ENCODE results near the gene GSS.

DNA sequence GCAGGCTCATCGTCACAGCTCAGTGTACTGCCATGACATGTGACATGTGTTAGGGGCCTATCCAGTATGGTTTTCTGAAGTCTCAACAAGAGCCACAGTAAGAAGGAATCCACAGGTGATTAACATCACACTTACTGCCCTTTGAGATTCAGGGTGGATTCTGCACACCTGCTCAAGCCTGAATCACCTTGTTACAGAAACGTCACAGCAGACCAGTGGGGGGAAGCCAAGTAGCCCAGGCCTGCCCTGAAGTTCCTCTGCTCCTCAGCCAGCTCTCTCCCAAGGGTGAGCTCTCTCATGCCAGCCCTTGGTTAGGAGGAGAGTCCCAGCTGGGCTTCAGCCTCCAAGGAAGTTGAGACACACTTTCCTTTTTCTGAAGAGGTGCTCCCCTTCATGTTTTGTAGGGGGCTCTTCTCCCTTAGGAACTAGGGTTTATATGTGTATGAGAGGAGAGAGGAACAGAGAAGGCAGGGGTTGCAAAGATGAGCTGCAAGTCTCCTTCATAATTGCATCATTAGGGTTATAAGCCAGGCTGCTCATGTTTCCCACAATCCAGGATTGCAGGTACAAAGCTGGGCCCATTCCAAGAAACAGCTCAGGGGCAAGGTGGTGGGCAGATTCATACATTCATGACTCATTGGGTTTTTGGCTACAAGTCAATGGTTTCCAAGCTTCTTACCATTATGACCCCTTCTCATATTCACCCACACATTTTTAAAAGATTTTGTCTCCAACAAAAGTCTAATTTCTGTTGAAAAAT is 11.6 kb downstream of the GSS start:
- TF ChIP-seq, protein P1, sequence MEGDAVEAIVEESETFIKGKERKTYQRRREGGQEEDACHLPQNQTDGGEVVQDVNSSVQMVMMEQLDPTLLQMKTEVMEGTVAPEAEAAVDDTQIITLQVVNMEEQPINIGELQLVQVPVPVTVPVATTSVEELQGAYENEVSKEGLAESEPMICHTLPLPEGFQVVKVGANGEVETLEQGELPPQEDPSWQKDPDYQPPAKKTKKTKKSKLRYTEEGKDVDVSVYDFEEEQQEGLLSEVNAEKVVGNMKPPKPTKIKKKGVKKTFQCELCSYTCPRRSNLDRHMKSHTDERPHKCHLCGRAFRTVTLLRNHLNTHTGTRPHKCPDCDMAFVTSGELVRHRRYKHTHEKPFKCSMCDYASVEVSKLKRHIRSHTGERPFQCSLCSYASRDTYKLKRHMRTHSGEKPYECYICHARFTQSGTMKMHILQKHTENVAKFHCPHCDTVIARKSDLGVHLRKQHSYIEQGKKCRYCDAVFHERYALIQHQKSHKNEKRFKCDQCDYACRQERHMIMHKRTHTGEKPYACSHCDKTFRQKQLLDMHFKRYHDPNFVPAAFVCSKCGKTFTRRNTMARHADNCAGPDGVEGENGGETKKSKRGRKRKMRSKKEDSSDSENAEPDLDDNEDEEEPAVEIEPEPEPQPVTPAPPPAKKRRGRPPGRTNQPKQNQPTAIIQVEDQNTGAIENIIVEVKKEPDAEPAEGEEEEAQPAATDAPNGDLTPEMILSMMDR (IDR thresholded peaks at IDR 0.05): no peak
- TF ChIP-seq POLR2A (IDR thresholded peaks at IDR 0.05) (no peak), POLR2AphosphoS5 (IDR thresholded peaks at IDR 0.05) (no peak)

Data from upper lobe of left lung (tissue), 4 donors.